HCT116 (cell line): ENCODE data around the gene CBLC. TPM values are rescaled to one million over a fixed set of nuclear protein-coding genes. Genes with fewer than 3 reads are reported as not detected.

ENCODE experiments used
- ATAC-seq: fragments of 200-7000 bp; cut with Tn5 transposase; 2 replicates; pipeline ENCODE4 v1.9.1; 2020; ENCODE audit warnings: mild to moderate bottlenecking, moderate library complexity
- BruUV-seq: library from RNA; stranded (reverse); fragments of 400-500 nt; replicated peaks from 2 replicates; lab custom pipeline; 2021; lab: Mats Ljungman, UMichigan
- CTCF ChIA-PET: fragments of 300-600 bp; sonication (Branson Sonifier 250); formaldehyde crosslinking; loops from one replicate; lab custom pipeline; 2021; ENCODE audit warnings: antibody characterized with exemption; lab: Charles Lee
- POLR2A ChIA-PET: fragments of 300-600, 350-600 bp; sonication (Branson Sonifier 250); formaldehyde crosslinking; loops from one replicate; lab custom pipeline; 2021; ENCODE audit warnings: antibody characterized with exemption; lab: Charles Lee
- RAD21 ChIA-PET, 2 experiments: fragments of 300-600 bp; sonication (Branson Sonifier 250); formaldehyde crosslinking; loops; one replicate each; lab custom pipeline; 2023; ENCODE audit warnings: low total read pairs in 2 of 2; ENCODE audit not compliant: uncharacterized antibody in 2 of 2, unreplicated experiment in 2 of 2, low non-redundant PET in 1 of 2; lab: Charles Lee
- DNase-seq: peaks from one replicate; pipeline ENCODE4 v3.0.0-alpha.2; 2010; ENCODE audit warnings: low read depth, low spot score
- H2AFZ ChIP-seq: fragments of 200-600 bp; shearing (Covaris generic), sonication (generic); 2 replicates; pipeline ENCODE4 v1.6.1; 2017; ENCODE audit warnings: low read depth, mixed run types, mixed read lengths, antibody characterized with exemption, low read length; ENCODE audit not compliant: poor library complexity, severe bottlenecking
- H3K27ac ChIP-seq: 2 replicates; pipeline ENCODE4 v1.5.1; 2012; ENCODE audit warnings: low read depth, low read length
- H3K27me3 ChIP-seq: fragments of 200-600 bp; sonication (generic); 2 replicates; pipeline ENCODE4 v1.6.1; 2016; ENCODE audit warnings: mixed run types, low read length, mixed read lengths; ENCODE audit not compliant: insufficient read depth
- H3K36me3 ChIP-seq, 2 experiments: fragments of 200-500 bp in 1 of 2; fragments of 200-600 bp in 1 of 2; sonication (Bioruptor generic) in 1 of 2; sonication (generic) in 1 of 2; 2 replicates each; pipeline versions ENCODE4 v1.5.1 to v1.6.1; 2014 to 2016; ENCODE audit warnings: low read length in 2 of 2, inconsistent platforms in 1 of 2, mixed read lengths in 1 of 2, mixed run types in 1 of 2; ENCODE audit not compliant: insufficient read depth in 2 of 2, control insufficient read depth in 1 of 2
- H3K4me1 ChIP-seq, 2 experiments: fragments of 200-600 bp in 1 of 2; sonication (generic) in 1 of 2; 2 replicates each; pipeline versions ENCODE4 v1.5.1 to v1.6.1; 2012 to 2017; ENCODE audit warnings: low read length in 2 of 2, inconsistent platforms in 1 of 2, mild to moderate bottlenecking in 1 of 2, mixed read lengths in 1 of 2, mixed run types in 1 of 2, moderate library complexity in 1 of 2; ENCODE audit not compliant: insufficient read depth in 2 of 2, control insufficient read depth in 1 of 2
- H3K4me2 ChIP-seq: fragments of 200-600 bp; sonication (generic); 2 replicates; pipeline ENCODE4 v1.6.1; 2017; ENCODE audit warnings: mixed run types, low read length, mixed read lengths
- H3K4me3 ChIP-seq, 2 experiments: fragments of 200-600 bp in 1 of 2; sonication (generic) in 1 of 2; replicated peaks in 1 of 2; 2 replicates each; pipeline ENCODE4 v1.5.1; 2011 to 2016; ENCODE audit warnings: low read length in 2 of 2, control low read depth in 1 of 2, low read depth in 1 of 2, mild to moderate bottlenecking in 1 of 2, mixed read lengths in 1 of 2, mixed run types in 1 of 2
- H3K79me2 ChIP-seq: fragments of 200-600 bp; sonication (generic); 2 replicates; pipeline ENCODE4 v1.6.1; 2017; ENCODE audit warnings: mild to moderate bottlenecking, mixed run types, low read length, moderate library complexity, mixed read lengths; ENCODE audit not compliant: insufficient read depth
- H3K9ac ChIP-seq: fragments of 200-600 bp; sonication (generic); 2 replicates; pipeline ENCODE4 v1.6.1; 2016; ENCODE audit warnings: low read length, mixed read lengths
- H3K9me2 ChIP-seq: fragments of 200-600 bp; sonication (generic), shearing (Covaris generic); 2 replicates; pipeline ENCODE4 v1.6.1; 2017; ENCODE audit warnings: mixed run types, mild to moderate bottlenecking, moderate library complexity; ENCODE audit not compliant: insufficient read depth
- H3K9me3 ChIP-seq, 2 experiments: fragments of 200-500 bp in 1 of 2; fragments of 200-600 bp in 1 of 2; sonication (Bioruptor generic) in 1 of 2; sonication (generic) in 1 of 2; 2 replicates each; pipeline ENCODE4 v1.6.1; 2014 to 2017; ENCODE audit warnings: low read length in 2 of 2, mixed read lengths in 2 of 2, inconsistent platforms in 1 of 2, low read depth in 1 of 2, mild to moderate bottlenecking in 1 of 2, mixed run types in 1 of 2, moderate library complexity in 1 of 2; ENCODE audit not compliant: control insufficient read depth in 1 of 2, insufficient read depth in 1 of 2
- H4K20me1 ChIP-seq: fragments of 200-600 bp; sonication (generic), shearing (Covaris generic); 2 replicates; pipeline ENCODE4 v1.6.1; 2017; ENCODE audit warnings: mixed run types, mild to moderate bottlenecking, moderate library complexity; ENCODE audit not compliant: insufficient read depth
- CBX3 ChIP-seq: IDR thresholded peaks from 2 replicates; pipeline ENCODE4 v1.6.1; 2012; ENCODE audit warnings: low read depth
- CEBPB ChIP-seq: IDR thresholded peaks from 2 replicates; pipeline ENCODE4 v1.6.1; 2012; ENCODE audit warnings: low read depth
- ELF1 ChIP-seq: IDR thresholded peaks from 2 replicates; pipeline ENCODE4 v1.6.1; 2012; ENCODE audit warnings: low read depth, borderline replicate concordance
- EZH2 ChIP-seq: fragments of 200-600 bp; sonication (generic); IDR thresholded peaks from 2 replicates; pipeline ENCODE4 v1.6.1; 2017; ENCODE audit warnings: antibody characterized with exemption, mixed run types
- EZH2phosphoT487 ChIP-seq: fragments of 200-600 bp; IDR thresholded peaks from 2 replicates; pipeline ENCODE4 v1.6.1; 2018; ENCODE audit warnings: antibody characterized with exemption, borderline replicate concordance
- JUND ChIP-seq: IDR thresholded peaks from 2 replicates; pipeline ENCODE4 v1.6.1; 2012
- POLR2AphosphoS5 ChIP-seq: IDR thresholded peaks from 2 replicates; pipeline ENCODE4 v1.6.1; 2011; ENCODE audit warnings: mild to moderate bottlenecking, low read depth, low read length, moderate library complexity
- RAD21 ChIP-seq: IDR thresholded peaks from 2 replicates; pipeline ENCODE4 v1.6.1; 2012; ENCODE audit warnings: low read depth, mild to moderate bottlenecking
- SIN3A ChIP-seq: IDR thresholded peaks from 2 replicates; pipeline ENCODE4 v1.6.1; 2012; ENCODE audit warnings: low read depth
- YY1 ChIP-seq: IDR thresholded peaks from 2 replicates; pipeline ENCODE4 v1.6.1; 2011; ENCODE audit warnings: low read length, low read depth, moderate library complexity, mild to moderate bottlenecking; ENCODE audit not compliant: insufficient replicate concordance; ENCODE audit errors: extremely low read depth
- ZFX ChIP-seq: fragments of 450-650 bp; IDR thresholded peaks from 2 replicates; pipeline ENCODE4 v1.6.1; 2017
- ZNF274 ChIP-seq: fragments of 200-500 bp; sonication (Bioruptor generic); IDR thresholded peaks from 2 replicates; pipeline ENCODE4 v1.6.1; 2014; ENCODE audit warnings: mild to moderate bottlenecking, low read depth, low read length, inconsistent platforms
- intact Hi-C: fragments of 100-400 bp; cut with micrococcal nuclease; formaldehyde crosslinking; loops from 2 replicates; pipeline ENCODE4 v1.10.0; 2022
- total RNA-seq: library from RNA; stranded (reverse); gene quantifications from one replicate; pipeline ENCODE4 v1.2.1, GENCODE V29; 2021; ENCODE audit not compliant: unreplicated experiment
- TF ChIP-seq, protein P1 (sequence below): IDR thresholded peaks from 2 replicates; pipeline ENCODE4 v1.6.1; 2012
- TF ChIP-seq, protein P2 (sequence below): IDR thresholded peaks from 2 replicates; pipeline ENCODE4 v1.6.1; 2012
- TF ChIP-seq, protein P3 (sequence below): IDR thresholded peaks from 2 replicates; pipeline ENCODE4 v1.6.1; 2011; ENCODE audit warnings: mild to moderate bottlenecking, low read length, moderate library complexity; ENCODE audit not compliant: insufficient replicate concordance; ENCODE audit errors: extremely low read depth
- TF ChIP-seq, protein P4 (sequence below): IDR thresholded peaks from 2 replicates; pipeline ENCODE4 v1.6.1; 2012; ENCODE audit warnings: low read depth
- TF ChIP-seq, protein P5 (sequence below), 3 experiments: fragments of 200-600 bp in 1 of 3; sonication (generic) in 1 of 3; IDR thresholded peaks in 2 of 3; conservative IDR thresholded peaks in 1 of 3; 2 replicates each; pipeline ENCODE4 v1.5.1; 2012 to 2017; ENCODE audit warnings: low read depth in 2 of 3, low read length in 2 of 3, antibody characterized with exemption in 1 of 3, borderline replicate concordance in 1 of 3, control low read depth in 1 of 3, mild to moderate bottlenecking in 1 of 3, mixed read lengths in 1 of 3, mixed run types in 1 of 3, moderate library complexity in 1 of 3; ENCODE audit not compliant: insufficient read depth in 1 of 3

The CBLC gene
- total RNA-seq, 1 experiment from 2014 or later = 54.3 TPM

DNA sequence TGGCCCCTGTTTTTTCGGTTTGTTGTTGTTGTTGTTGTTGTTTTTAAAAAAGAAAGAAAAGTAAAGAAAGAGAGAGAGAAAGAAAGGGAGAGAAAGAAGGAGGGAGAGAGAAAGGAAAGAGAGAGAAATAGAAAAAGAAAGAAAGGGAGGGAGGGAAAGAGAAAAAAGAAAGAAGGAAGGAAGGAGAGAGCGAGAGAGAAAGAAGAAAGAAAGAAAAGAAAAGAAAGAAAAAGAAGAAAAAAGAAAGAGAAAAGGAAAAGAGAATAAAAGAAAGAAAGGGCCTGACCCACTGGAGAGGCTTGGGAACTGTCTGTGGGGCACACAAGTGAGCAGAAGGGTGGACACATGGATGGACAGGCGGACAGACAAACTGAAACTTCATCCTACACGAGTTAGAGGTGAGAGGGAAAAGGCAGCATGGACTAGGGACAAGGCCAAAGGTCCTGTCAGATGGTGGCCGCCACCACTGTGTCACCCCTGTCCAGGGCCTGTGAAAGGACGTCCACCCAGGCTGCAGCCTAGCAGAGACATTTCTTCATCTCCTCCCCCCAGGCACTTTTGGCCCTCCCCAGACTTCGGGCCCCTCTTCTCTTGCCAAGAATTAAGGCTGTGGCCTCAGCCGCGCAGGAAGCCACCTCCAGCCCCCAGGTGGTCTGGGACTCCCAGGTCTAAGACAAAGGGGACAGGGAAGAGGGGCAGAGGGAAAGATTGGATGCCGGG, 22.1 kb downstream of the CBLC start:
- peak; percentile 17 for ATAC-seq
- POLR2A ChIA-PET = no interaction called here

More for the DNA sequence above, 22.1 kb downstream of the CBLC start:
- Histone ChIP-seq H3K4me3 (no peak overlapping the region), H3K4me1 (peaks cover 3 to 9% of the 10 kb centered on the region in 2 experiments; a peak in 3 of 4 replicates), H3K9me3 (peaks cover 0 to 3% of the 10 kb centered on the region in 2 experiments; a peak in 1 of 4 replicates), H3K27ac (no peak overlapping the region; the same call in 1 of the 2 replicates), H3K4me2 (no peak overlapping the region), H3K36me3 (peaks cover 13 to 24% of the 10 kb centered on the region in 2 experiments; a peak in 3 of 4 replicates), H4K20me1 (no peaks in the 10 kb centered on the region), H3K79me2 (no peaks in the 10 kb centered on the region), H2AFZ (no peak overlapping the region), H3K9me2 (no peaks in the 10 kb centered on the region), H3K27me3 (no peaks in the 10 kb centered on the region), H3K9ac (no peak overlapping the region)
- no TSS peak for BruUV-seq
- RAD21 ChIA-PET = no interaction called here
- DNase-seq = no peak
- CTCF ChIA-PET = interaction anchor here (1.3 kb wide), 1 partner anchor 45 kb away, joined by 3 read pairs; no protein-coding TSS in a partner anchor
- TF ChIP-seq JUND = no peak
- no peak for TF ChIP-seq SIN3A
- no peak for TF ChIP-seq YY1
- TF ChIP-seq POLR2AphosphoS5 = no peak
- no peak for TF ChIP-seq RAD21
- TF ChIP-seq, protein P1, sequence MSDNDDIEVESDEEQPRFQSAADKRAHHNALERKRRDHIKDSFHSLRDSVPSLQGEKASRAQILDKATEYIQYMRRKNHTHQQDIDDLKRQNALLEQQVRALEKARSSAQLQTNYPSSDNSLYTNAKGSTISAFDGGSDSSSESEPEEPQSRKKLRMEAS = no peak
- TF ChIP-seq ZFX = no peak
- no peak for TF ChIP-seq EZH2
- TF ChIP-seq, protein P2, sequence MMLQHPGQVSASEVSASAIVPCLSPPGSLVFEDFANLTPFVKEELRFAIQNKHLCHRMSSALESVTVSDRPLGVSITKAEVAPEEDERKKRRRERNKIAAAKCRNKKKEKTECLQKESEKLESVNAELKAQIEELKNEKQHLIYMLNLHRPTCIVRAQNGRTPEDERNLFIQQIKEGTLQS = no peak
- TF ChIP-seq EZH2phosphoT487 = no peak
- TF ChIP-seq ELF1 = no peak
- TF ChIP-seq, protein P3, sequence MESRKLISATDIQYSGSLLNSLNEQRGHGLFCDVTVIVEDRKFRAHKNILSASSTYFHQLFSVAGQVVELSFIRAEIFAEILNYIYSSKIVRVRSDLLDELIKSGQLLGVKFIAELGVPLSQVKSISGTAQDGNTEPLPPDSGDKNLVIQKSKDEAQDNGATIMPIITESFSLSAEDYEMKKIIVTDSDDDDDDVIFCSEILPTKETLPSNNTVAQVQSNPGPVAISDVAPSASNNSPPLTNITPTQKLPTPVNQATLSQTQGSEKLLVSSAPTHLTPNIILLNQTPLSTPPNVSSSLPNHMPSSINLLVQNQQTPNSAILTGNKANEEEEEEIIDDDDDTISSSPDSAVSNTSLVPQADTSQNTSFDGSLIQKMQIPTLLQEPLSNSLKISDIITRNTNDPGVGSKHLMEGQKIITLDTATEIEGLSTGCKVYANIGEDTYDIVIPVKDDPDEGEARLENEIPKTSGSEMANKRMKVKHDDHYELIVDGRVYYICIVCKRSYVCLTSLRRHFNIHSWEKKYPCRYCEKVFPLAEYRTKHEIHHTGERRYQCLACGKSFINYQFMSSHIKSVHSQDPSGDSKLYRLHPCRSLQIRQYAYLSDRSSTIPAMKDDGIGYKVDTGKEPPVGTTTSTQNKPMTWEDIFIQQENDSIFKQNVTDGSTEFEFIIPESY = no peak
- no peak for TF ChIP-seq CBX3
- no peak for TF ChIP-seq ZNF274
- TF ChIP-seq, protein P4, sequence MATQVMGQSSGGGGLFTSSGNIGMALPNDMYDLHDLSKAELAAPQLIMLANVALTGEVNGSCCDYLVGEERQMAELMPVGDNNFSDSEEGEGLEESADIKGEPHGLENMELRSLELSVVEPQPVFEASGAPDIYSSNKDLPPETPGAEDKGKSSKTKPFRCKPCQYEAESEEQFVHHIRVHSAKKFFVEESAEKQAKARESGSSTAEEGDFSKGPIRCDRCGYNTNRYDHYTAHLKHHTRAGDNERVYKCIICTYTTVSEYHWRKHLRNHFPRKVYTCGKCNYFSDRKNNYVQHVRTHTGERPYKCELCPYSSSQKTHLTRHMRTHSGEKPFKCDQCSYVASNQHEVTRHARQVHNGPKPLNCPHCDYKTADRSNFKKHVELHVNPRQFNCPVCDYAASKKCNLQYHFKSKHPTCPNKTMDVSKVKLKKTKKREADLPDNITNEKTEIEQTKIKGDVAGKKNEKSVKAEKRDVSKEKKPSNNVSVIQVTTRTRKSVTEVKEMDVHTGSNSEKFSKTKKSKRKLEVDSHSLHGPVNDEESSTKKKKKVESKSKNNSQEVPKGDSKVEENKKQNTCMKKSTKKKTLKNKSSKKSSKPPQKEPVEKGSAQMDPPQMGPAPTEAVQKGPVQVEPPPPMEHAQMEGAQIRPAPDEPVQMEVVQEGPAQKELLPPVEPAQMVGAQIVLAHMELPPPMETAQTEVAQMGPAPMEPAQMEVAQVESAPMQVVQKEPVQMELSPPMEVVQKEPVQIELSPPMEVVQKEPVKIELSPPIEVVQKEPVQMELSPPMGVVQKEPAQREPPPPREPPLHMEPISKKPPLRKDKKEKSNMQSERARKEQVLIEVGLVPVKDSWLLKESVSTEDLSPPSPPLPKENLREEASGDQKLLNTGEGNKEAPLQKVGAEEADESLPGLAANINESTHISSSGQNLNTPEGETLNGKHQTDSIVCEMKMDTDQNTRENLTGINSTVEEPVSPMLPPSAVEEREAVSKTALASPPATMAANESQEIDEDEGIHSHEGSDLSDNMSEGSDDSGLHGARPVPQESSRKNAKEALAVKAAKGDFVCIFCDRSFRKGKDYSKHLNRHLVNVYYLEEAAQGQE = no peak
- TF ChIP-seq, protein P5, sequence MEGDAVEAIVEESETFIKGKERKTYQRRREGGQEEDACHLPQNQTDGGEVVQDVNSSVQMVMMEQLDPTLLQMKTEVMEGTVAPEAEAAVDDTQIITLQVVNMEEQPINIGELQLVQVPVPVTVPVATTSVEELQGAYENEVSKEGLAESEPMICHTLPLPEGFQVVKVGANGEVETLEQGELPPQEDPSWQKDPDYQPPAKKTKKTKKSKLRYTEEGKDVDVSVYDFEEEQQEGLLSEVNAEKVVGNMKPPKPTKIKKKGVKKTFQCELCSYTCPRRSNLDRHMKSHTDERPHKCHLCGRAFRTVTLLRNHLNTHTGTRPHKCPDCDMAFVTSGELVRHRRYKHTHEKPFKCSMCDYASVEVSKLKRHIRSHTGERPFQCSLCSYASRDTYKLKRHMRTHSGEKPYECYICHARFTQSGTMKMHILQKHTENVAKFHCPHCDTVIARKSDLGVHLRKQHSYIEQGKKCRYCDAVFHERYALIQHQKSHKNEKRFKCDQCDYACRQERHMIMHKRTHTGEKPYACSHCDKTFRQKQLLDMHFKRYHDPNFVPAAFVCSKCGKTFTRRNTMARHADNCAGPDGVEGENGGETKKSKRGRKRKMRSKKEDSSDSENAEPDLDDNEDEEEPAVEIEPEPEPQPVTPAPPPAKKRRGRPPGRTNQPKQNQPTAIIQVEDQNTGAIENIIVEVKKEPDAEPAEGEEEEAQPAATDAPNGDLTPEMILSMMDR (IDR thresholded peaks at IDR 0.05 in 2 of 3, conservative IDR thresholded peaks at IDR 0.05 in 1 of 3; ENCODE audit: borderline replicate concordance in 1 of 3, insufficient read depth in 1 of 3, low read depth in 2 of 3, low read length in 2 of 3) = no peak
- TF ChIP-seq CEBPB = no peak
- intact Hi-C loops = loop anchor here (5.0 kb wide), 1 partner anchor 538 kb away; no protein-coding TSS in a partner anchor
